Measurements from ENCODE around the gene RABGGTA.

RABGGTA gene

DNA sequence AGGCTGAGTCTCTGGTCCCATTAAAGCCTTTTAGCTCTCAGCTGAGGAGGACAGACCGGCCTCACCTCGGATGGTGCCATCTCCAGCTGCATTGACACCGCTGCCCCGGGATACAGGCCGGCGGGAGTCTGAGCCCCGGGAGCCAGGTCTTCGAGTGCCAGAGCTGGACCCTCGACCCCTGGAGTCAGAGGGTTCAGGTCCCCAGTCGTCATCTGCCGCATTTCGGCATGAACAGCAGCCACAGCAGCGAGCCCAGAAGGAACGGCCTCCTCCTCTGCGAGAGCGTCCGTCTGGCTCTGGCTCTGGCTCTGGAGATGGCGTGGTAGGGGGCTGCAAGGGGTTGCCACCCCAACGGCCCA is 9.4 kb downstream of the RABGGTA start:
- DNase-seq (ENCODE audit: low spot score): no peak
- no peak for ATAC-seq (ENCODE audit: low read depth)
- TF ChIP-seq, protein P1, sequence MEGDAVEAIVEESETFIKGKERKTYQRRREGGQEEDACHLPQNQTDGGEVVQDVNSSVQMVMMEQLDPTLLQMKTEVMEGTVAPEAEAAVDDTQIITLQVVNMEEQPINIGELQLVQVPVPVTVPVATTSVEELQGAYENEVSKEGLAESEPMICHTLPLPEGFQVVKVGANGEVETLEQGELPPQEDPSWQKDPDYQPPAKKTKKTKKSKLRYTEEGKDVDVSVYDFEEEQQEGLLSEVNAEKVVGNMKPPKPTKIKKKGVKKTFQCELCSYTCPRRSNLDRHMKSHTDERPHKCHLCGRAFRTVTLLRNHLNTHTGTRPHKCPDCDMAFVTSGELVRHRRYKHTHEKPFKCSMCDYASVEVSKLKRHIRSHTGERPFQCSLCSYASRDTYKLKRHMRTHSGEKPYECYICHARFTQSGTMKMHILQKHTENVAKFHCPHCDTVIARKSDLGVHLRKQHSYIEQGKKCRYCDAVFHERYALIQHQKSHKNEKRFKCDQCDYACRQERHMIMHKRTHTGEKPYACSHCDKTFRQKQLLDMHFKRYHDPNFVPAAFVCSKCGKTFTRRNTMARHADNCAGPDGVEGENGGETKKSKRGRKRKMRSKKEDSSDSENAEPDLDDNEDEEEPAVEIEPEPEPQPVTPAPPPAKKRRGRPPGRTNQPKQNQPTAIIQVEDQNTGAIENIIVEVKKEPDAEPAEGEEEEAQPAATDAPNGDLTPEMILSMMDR (IDR thresholded peaks at IDR 0.05; ENCODE audit: poor library complexity, severe bottlenecking): no peak

DNA sequence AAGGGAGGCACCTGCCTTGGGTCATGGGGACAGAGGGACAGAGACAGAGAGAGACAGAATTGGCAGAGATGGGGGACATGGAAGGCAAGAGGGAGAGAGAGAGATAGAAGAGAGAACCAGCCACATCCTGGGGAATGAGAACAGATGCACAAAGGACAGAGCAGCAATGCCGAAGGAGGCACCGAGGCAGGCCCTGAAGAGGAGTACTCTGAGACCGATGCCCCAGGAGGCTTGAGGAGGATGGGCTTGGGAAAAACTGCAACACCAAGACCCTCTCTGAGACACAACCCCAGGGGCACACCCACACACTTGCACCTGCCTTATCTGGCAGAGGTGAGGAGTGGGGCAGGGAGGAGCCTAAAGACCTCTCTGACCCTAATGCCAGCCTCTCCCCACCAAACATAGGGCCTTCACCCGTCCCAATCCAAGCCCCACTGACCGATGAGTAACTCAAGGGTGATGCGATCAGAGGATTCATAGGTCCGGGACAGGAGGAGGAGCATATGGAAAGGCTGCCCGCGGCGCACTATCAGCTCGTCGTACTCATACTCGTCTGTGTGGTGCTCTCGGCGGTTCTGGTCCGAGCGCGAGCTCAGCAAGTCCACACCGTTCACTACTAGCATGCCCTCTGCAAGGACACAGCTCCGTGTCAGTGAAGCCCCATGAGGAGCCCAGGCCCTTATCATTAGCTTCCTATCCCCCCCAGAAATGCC is 10.0 kb downstream of the RABGGTA start:
- H3K4me3 ChIP-seq (ENCODE audit: severe bottlenecking): peak overlapping the region; percentile 11
- ATAC-seq (ENCODE audit: low read depth) (no peak), DNase-seq (ENCODE audit: low spot score) (no peak)
- TF ChIP-seq, protein P1 (IDR thresholded peaks at IDR 0.05; ENCODE audit: poor library complexity, severe bottlenecking): no peak
- peaks cover 29% of the 10 kb centered on the region for H3K4me1 ChIP-seq (ENCODE audit: insufficient read depth, poor library complexity, severe bottlenecking)
- H3K36me3 ChIP-seq (ENCODE audit: low read depth): peaks cover 42% of the 10 kb centered on the region
- no peaks in the 10 kb centered on the region for H3K27me3 ChIP-seq (ENCODE audit: insufficient read depth, poor library complexity, severe bottlenecking)
- H3K27ac ChIP-seq (ENCODE audit: poor library complexity, severe bottlenecking): peak overlapping the region; percentile 88
- H3K9me3 ChIP-seq (ENCODE audit: severe bottlenecking): no peaks in the 10 kb centered on the region

More for the DNA sequence above, 9.4 kb downstream of the RABGGTA start:
- Histone ChIP-seq H3K4me1 (ENCODE audit: insufficient read depth, poor library complexity, severe bottlenecking) (peaks cover 29% of the 10 kb centered on the region), H3K9me3 (ENCODE audit: severe bottlenecking) (no peaks in the 10 kb centered on the region), H3K36me3 (ENCODE audit: low read depth) (peaks cover 46% of the 10 kb centered on the region), H3K27ac (ENCODE audit: poor library complexity, severe bottlenecking) (peak overlapping the region; percentile 88), H3K4me3 (ENCODE audit: severe bottlenecking) (peak overlapping the region; percentile 11), H3K27me3 (ENCODE audit: insufficient read depth, poor library complexity, severe bottlenecking) (no peaks in the 10 kb centered on the region)

DNA sequence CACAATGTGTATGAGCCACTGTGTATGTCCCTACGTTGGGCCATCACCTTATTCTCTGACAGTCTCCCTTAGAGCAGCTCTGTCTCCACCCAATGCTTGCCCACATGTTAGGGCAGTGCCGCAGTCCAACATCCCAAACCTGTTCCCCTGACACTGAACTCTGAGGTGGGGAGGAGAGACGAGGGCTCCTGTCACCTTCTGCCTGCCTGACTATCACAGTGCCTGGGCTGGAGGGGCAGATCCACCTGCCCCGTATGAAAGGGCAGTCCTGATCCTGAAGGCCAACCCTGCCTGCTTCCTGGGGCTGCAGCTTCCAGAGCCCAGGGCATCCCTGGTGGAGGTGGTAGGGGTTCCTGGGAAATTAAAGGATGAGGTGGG is 10.6 kb downstream of the RABGGTA start:
- ATAC-seq (ENCODE audit: low read depth) (no peak), DNase-seq (ENCODE audit: low spot score) (no peak)
- peaks cover 29% of the 10 kb centered on the region for H3K4me1 ChIP-seq (ENCODE audit: insufficient read depth, poor library complexity, severe bottlenecking)
- H3K36me3 ChIP-seq (ENCODE audit: low read depth): peaks cover 38% of the 10 kb centered on the region
- TF ChIP-seq, protein P1 (IDR thresholded peaks at IDR 0.05; ENCODE audit: poor library complexity, severe bottlenecking): no peak
- H3K27ac ChIP-seq (ENCODE audit: poor library complexity, severe bottlenecking): peak overlapping the region; percentile 88
- no peaks in the 10 kb centered on the region for H3K9me3 ChIP-seq (ENCODE audit: severe bottlenecking)
- no peaks in the 10 kb centered on the region for H3K27me3 ChIP-seq (ENCODE audit: insufficient read depth, poor library complexity, severe bottlenecking)
- H3K4me3 ChIP-seq (ENCODE audit: severe bottlenecking): no peak overlapping the region

DNA sequence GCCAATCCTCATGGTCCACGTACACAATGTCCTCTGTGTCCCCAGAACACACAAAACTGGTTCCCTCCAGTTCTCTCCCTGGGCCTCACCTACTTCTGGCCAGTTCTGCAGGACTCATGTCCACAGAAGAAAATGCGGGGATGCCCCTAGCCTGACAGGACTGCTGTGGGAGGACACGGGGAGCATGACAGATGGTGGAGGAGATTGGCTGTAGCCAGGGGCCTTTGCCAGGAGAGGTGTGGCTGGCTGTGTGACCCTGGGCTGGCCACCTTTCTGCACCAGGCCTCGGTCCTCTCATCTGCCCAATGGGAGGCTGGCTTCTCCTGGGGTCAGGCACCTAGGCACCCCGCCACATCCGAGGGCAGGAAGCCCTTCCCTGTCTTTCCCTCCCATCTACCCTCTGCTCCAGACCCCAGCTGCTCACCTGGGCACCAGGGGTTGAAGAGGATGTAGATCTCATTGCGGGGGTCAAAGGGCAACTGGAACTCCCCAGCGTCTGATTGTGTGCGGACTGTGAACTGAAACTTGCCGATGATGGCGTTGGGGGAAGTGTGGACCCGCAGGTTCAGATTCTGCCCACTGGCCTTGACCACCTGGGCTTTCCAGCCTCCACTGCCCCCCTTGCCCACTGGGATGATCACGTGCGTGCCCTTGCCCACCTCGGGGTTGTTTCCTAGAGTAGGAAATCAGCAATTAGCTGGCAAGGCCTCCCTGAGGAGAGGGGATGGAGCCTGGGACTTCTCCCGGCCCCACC is 11.2 kb downstream of the RABGGTA start:
- Histone ChIP-seq H3K4me3 (ENCODE audit: severe bottlenecking) (no peak overlapping the region), H3K36me3 (ENCODE audit: low read depth) (peaks cover 44% of the 10 kb centered on the region), H3K4me1 (ENCODE audit: insufficient read depth, poor library complexity, severe bottlenecking) (peaks cover 29% of the 10 kb centered on the region), H3K9me3 (ENCODE audit: severe bottlenecking) (no peaks in the 10 kb centered on the region), H3K27me3 (ENCODE audit: insufficient read depth, poor library complexity, severe bottlenecking) (no peaks in the 10 kb centered on the region), H3K27ac (ENCODE audit: poor library complexity, severe bottlenecking) (peak overlapping the region; percentile 88)
- TF ChIP-seq, protein P1 (IDR thresholded peaks at IDR 0.05; ENCODE audit: poor library complexity, severe bottlenecking): no peak
- no peak for ATAC-seq (ENCODE audit: low read depth)
- DNase-seq (ENCODE audit: low spot score): no peak
